HUES64 (cell line): Measurements from ENCODE around the gene DLG3.

Source experiments
- H3K27ac ChIP-seq: 2 replicates; pipeline ENCODE4 v1.7.0; 2013; ENCODE audit warnings: low read depth, low read length, inconsistent platforms
- H3K27me3 ChIP-seq: 2 replicates; pipeline ENCODE4 v1.6.1; 2013; ENCODE audit warnings: mild to moderate bottlenecking, low read length; ENCODE audit not compliant: insufficient read depth
- H3K36me3 ChIP-seq: 2 replicates; pipeline ENCODE4 v1.6.1; 2013; ENCODE audit warnings: mild to moderate bottlenecking, low read length; ENCODE audit not compliant: insufficient read depth
- H3K4me1 ChIP-seq: 2 replicates; pipeline ENCODE4 v1.6.1; 2013; ENCODE audit warnings: mild to moderate bottlenecking, low read length, moderate library complexity; ENCODE audit not compliant: insufficient read depth
- H3K4me3 ChIP-seq: 2 replicates; pipeline ENCODE4 v1.5.1; 2013; ENCODE audit warnings: mild to moderate bottlenecking, low read length, moderate library complexity
- H3K9ac ChIP-seq: 2 replicates; pipeline ENCODE4 v1.6.1; 2013; ENCODE audit warnings: mild to moderate bottlenecking, low read depth, low read length
- H3K9me3 ChIP-seq: 2 replicates; pipeline ENCODE4 v1.6.1; 2013; ENCODE audit warnings: low read depth, low read length; ENCODE audit not compliant: insufficient read depth
- WGBS: fragments of 150-250, 120-280 bp; methylation state at CpG from one replicate; pipeline ENCODE4 v1.1.7; 2013; ENCODE audit warnings: missing lambda C conversion rate; 5-methylcytosine and 5-hydroxymethylcytosine counted together

Gene DLG3

DNA sequence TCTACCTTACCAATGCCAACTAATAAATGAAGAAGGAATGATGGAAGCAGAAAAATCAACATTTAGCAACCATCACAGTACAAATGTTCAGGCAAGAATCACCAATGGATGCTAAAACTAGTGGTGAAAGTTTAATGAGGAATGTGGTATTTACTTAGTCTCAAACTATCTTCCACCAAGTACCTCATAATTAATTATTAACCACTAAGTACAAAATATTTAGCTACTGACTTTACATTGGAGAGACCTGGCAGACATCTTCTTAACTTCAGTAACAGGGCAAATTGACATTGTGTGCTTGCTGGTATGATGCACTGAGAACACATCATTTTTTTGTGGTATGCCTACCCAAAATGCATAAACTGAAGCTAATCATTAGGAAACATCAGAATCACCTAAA is 82.4 kb downstream of the DLG3 start:
- Histone ChIP-seq H3K36me3 (no peaks in the 10 kb centered on the region), H3K9ac (no peak overlapping the region), H3K4me3 (no peak overlapping the region), H3K4me1 (no peaks in the 10 kb centered on the region), H3K27me3 (no peaks in the 10 kb centered on the region), H3K9me3 (no peaks in the 10 kb centered on the region), H3K27ac (no peak overlapping the region)

DNA sequence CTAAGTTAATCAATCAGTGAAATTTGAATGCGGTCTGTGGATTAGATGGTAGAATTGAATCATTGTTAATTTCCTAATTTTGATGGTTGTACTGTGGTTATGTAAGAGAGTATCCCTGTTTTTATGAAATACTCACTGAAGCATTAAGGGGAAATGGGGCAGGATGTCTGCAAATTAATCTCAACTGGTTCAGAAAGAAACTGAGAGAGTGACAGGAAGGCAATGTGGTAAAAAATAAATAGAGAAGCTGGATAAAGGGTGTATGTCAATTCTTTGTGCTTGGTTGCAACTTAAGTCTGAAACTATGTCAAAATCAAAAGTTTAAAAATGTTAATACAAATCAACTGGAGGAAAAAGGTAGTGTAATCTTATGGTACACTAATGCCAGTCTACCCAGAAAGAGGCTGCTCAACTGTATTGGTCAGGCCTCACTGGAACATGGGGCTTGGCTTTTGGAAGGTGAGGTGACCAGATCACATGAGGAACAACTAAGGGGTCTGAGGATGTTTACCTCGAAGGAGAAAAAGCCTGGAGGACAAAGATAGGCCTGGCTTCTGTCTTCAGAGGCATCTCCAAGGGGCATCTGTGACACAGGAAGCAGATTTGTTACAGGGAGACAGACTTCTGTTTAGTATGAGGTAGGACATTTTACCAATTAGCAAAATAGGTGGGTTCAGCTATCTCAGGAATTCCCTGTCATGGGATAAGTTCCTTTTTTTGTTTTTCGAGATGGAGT is 83.1 kb downstream of the DLG3 start:
- Histone ChIP-seq H3K4me3 (no peak overlapping the region), H3K27ac (no peak overlapping the region), H3K9ac (no peak overlapping the region), H3K9me3 (no peaks in the 10 kb centered on the region), H3K27me3 (no peaks in the 10 kb centered on the region), H3K36me3 (no peaks in the 10 kb centered on the region), H3K4me1 (no peaks in the 10 kb centered on the region)
- WGBS: 89% methylated on average over 3 of the region's 3 CpGs

DNA sequence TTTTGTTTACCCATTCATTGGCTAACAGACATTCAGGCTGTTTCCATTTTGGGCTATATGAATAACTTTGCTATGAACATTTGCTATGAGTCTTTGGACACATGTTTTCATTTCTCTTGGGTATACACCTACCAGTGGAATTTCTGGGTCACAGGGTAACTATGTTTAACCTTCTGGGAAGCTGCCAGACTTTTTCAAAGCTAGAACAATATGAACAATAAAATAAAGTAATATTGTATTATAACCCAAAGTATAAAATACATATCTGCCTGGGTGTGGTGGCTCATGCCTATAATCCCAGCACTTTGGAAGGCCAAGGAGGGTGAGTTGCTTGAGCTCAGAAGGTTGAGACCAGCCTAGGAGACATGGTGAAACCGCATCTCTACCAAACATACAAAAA is 90.6 kb downstream of the DLG3 start:
- no peak overlapping the region for H3K4me3 ChIP-seq
- no peaks in the 10 kb centered on the region for H3K4me1 ChIP-seq
- no peaks in the 10 kb centered on the region for H3K9me3 ChIP-seq
- H3K9ac ChIP-seq: no peak overlapping the region
- no peaks in the 10 kb centered on the region for H3K27me3 ChIP-seq
- whole genome bisulfite sequencing: no CpG with 5 or more reads among the region's 1 CpG
- no peak overlapping the region for H3K27ac ChIP-seq
- no peaks in the 10 kb centered on the region for H3K36me3 ChIP-seq

DNA sequence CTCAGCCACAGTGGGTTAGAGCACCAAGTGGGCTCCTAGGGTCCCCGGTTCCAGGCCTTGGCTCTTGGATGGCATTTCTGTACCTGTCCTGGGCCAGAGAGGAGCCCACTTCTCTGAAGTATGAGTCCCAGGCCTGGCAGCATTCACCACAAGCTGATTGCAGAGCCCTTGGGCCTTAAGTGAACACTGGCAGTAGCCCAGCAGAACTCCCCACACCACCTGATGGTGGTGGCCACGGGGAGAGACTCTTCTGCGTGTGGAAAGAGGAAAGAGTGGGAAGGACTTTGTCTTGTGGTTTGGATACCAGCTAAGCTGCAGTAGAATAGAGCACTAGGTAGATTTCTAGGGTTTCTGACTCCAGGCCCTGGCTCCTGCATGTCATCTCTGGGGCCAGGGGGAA is 104.8 kb downstream of the DLG3 start:
- Histone ChIP-seq H3K9me3 (no peaks in the 10 kb centered on the region), H3K4me3 (no peak overlapping the region), H3K27me3 (no peaks in the 10 kb centered on the region), H3K4me1 (no peaks in the 10 kb centered on the region), H3K9ac (no peak overlapping the region), H3K27ac (no peak overlapping the region), H3K36me3 (no peaks in the 10 kb centered on the region)
- WGBS: 95% methylated on average over 3 of the region's 3 CpGs

DNA sequence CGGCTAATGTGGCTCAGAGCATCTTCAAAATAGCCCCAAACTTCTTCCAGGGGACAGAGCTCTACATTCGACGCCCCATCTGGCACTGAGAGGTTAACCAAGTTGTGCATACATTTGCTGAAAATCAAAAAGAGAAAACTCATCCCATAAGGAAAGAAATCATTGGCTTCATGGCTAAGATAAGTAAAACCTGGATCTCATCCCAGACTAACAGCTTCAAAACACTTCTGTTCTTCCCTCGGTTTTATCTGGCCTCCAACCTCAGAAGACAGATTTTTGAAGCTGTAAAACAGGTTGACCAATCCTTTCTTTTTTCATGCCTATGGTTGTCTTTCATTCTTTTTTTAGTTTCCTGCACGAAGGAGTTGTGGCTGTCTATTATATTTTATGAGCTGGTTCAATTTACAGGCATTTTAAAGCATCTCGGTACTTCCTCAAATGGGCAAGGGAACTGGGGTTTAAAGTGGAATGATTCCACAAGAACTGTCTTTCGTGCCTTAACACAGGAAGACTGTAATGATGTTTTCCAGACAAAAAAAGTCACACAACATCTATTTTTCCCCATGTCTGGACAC is 107.6 kb downstream of the DLG3 start:
- WGBS: 89% methylated on average over 6 of the region's 7 CpGs
- H3K36me3 ChIP-seq: no peaks in the 10 kb centered on the region

DNA sequence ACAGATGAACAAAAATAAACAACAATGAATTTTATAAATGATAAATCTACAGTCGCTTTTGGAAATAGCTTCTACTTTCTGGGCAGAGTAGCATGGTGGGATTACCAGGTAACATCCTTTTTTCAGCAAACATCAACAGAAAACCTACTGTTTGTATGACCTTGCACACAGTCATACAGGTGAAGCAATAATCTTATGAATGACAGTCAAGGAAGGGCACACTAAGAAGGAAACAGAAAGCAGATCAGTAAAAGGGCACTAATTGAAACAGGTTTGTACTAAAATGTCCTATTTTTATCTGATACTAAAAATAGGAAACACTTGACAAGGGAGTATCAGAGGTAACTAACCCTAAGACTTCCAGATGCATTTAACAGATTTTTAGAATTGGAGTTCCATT is 108.9 kb downstream of the DLG3 start:
- Histone ChIP-seq H3K36me3 (no peaks in the 10 kb centered on the region), H3K27me3 (no peaks in the 10 kb centered on the region), H3K9ac (no peak overlapping the region), H3K9me3 (no peaks in the 10 kb centered on the region), H3K4me1 (no peaks in the 10 kb centered on the region), H3K27ac (no peak overlapping the region), H3K4me3 (no peak overlapping the region)
- no CpG with 5 or more reads among the region's 1 CpG for WGBS

More for the DNA sequence above, 107.6 kb downstream of the DLG3 start:
- H3K27ac ChIP-seq: no peak overlapping the region
- H3K9ac ChIP-seq: no peak overlapping the region
- H3K9me3 ChIP-seq: no peaks in the 10 kb centered on the region
- no peaks in the 10 kb centered on the region for H3K27me3 ChIP-seq
- H3K4me3 ChIP-seq: no peak overlapping the region
- no peaks in the 10 kb centered on the region for H3K4me1 ChIP-seq

DNA sequence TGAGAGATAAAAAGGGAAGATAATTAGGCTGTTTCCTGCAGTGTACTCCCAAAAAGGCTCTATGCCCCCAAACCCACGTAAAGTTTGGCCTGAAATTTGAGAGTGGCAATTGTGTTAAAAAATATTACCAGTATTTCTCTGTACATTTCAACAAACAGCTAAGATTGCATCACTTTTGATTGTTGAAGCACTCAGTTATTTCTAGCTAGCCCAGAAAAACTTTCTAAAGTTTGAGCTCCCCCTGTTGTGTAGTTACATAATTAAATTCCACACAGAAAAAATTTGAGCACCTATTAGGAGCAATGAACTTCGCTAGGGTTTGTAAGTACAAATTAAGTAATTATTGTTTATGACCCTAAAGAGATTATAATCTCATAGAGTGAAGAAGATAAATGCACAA is 109.4 kb downstream of the DLG3 start:
- H3K4me1 ChIP-seq: no peaks in the 10 kb centered on the region
- H3K9ac ChIP-seq: no peak overlapping the region
- no peaks in the 10 kb centered on the region for H3K36me3 ChIP-seq
- H3K9me3 ChIP-seq: no peaks in the 10 kb centered on the region
- H3K4me3 ChIP-seq: no peak overlapping the region
- H3K27me3 ChIP-seq: no peaks in the 10 kb centered on the region
- WGBS: no CpG with 5 or more reads among the region's 2 CpGs
- H3K27ac ChIP-seq: no peak overlapping the region

DNA sequence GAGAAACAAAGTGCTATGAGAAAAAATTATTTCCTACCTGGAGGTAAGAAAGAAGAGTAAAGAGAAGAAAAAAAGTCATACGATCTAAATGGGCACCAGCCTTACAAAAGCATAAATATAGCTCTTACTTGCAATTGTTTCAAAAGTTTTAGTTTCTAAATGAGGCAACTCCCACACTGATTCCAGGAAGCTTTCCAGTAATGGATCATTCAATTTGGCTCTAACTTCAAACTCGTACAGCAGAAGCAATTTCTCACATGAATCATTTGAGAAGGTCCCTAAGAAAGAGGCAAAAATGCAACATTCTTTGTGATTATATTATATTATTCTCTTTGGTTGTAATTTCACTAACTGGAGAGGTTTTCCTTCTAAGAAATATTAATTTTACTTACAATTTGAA is 109.9 kb downstream of the DLG3 start:
- Histone ChIP-seq H3K27ac (no peak overlapping the region), H3K9ac (no peak overlapping the region)
- no CpG with 5 or more reads among the region's 2 CpGs for WGBS

DNA sequence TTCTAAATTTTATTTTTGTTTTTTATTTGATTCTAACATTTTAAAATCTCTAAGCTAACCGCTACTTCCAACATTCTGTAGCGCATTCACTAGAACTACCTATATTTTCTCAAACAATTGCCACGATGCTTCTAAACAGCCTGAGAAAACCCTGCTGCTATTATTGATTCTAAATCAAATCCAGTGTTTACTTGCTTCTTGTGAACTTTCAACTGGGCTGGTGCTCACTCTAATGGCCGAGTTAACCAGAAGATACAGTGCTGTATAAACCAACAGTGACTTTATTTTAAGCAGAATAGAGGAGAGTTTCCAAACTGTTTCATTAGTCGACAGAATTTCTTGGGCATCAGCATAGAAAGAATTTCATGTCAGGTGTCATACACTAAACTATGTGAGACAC is 110.3 kb downstream of the DLG3 start:
- no peak overlapping the region for H3K9ac ChIP-seq
- no peaks in the 10 kb centered on the region for H3K27me3 ChIP-seq
- H3K27ac ChIP-seq: no peak overlapping the region
- no peaks in the 10 kb centered on the region for H3K36me3 ChIP-seq
- 95% methylated on average over 4 of the region's 5 CpGs for WGBS
- H3K9me3 ChIP-seq: no peaks in the 10 kb centered on the region
- no peaks in the 10 kb centered on the region for H3K4me1 ChIP-seq
- no peak overlapping the region for H3K4me3 ChIP-seq

More for the DNA sequence above, 109.9 kb downstream of the DLG3 start:
- Histone ChIP-seq H3K4me1 (no peaks in the 10 kb centered on the region), H3K27me3 (no peaks in the 10 kb centered on the region), H3K4me3 (no peak overlapping the region), H3K9me3 (no peaks in the 10 kb centered on the region), H3K36me3 (no peaks in the 10 kb centered on the region)
